Calu3 (cell line): ENCODE results near the gene ST6GALNAC3. TPM values are rescaled to one million over a fixed set of nuclear protein-coding genes. Genes with fewer than 3 reads are reported as not detected.
"Not testable (repeated sequence)": the region's sequence is repeated elsewhere in the genome, so short reads cannot be mapped to it uniquely, and the experiment has no call there.

Source experiments
- BruUV-seq: library from RNA; stranded (reverse); fragments of 400-500 nt; replicated peaks from 2 replicates; lab custom pipeline; 2021; lab: Mats Ljungman, UMichigan
- CTCF ChIA-PET: fragments of 300-600 bp; sonication (Branson Sonifier 250); formaldehyde crosslinking; loops from one replicate; lab custom pipeline; 2022; ENCODE audit warnings: antibody characterized with exemption; lab: Charles Lee
- DNase-seq: peaks from one replicate; pipeline ENCODE4 v3.0.0; 2022
- H3K27ac Mint-ChIP-seq: one replicate; pipeline ENCODE4 v1.8.0; 2022; ENCODE audit warnings: mixed read lengths; ENCODE audit not compliant: unreplicated experiment
- H3K27me3 Mint-ChIP-seq: one replicate; pipeline ENCODE4 v1.8.0; 2022; ENCODE audit warnings: mixed read lengths; ENCODE audit not compliant: unreplicated experiment
- H3K36me3 Mint-ChIP-seq: one replicate; pipeline ENCODE4 v1.8.0; 2022; ENCODE audit warnings: mild to moderate bottlenecking, moderate library complexity, mixed read lengths; ENCODE audit not compliant: insufficient read depth, unreplicated experiment
- H3K4me1 Mint-ChIP-seq: one replicate; pipeline ENCODE4 v1.8.0; 2022; ENCODE audit warnings: mild to moderate bottlenecking, low read depth, mixed read lengths; ENCODE audit not compliant: unreplicated experiment
- H3K4me3 Mint-ChIP-seq: one replicate; pipeline ENCODE4 v1.8.0; 2022; ENCODE audit warnings: mild to moderate bottlenecking, low read depth, moderate library complexity, mixed read lengths; ENCODE audit not compliant: unreplicated experiment
- H3K9me3 Mint-ChIP-seq: one replicate; pipeline ENCODE4 v1.8.0; 2022; ENCODE audit warnings: low read depth, mixed read lengths; ENCODE audit not compliant: unreplicated experiment
- intact Hi-C: fragments of 100-400 bp; cut with micrococcal nuclease; formaldehyde crosslinking; loops from one replicate; pipeline ENCODE4 v1.10.0; 2022; ENCODE audit not compliant: unreplicated experiment
- total RNA-seq: library from RNA; stranded (reverse); gene quantifications from 2 replicates; pipeline ENCODE4 v1.2.3, GENCODE V29; 2022
- TF ChIP-seq, protein P1 (sequence below): fragments of 200-600 bp; IDR thresholded peaks from one replicate; pipeline ENCODE4 v1.8.0; 2022; ENCODE audit warnings: antibody characterized with exemption; ENCODE audit not compliant: unreplicated experiment

Gene ST6GALNAC3
- total RNA-seq, 1 experiment from 2014 or later: 0.87 TPM

- H3K4me3 Mint-ChIP-seq: no peak overlapping the region
- intact Hi-C loops: no loop called here
- no peak for DNase-seq
- H3K4me1 Mint-ChIP-seq: no peaks in the 10 kb centered on the region
- no peak overlapping the region for H3K27ac Mint-ChIP-seq
- H3K9me3 Mint-ChIP-seq: no peaks in the 10 kb centered on the region
- TF ChIP-seq, protein P1, sequence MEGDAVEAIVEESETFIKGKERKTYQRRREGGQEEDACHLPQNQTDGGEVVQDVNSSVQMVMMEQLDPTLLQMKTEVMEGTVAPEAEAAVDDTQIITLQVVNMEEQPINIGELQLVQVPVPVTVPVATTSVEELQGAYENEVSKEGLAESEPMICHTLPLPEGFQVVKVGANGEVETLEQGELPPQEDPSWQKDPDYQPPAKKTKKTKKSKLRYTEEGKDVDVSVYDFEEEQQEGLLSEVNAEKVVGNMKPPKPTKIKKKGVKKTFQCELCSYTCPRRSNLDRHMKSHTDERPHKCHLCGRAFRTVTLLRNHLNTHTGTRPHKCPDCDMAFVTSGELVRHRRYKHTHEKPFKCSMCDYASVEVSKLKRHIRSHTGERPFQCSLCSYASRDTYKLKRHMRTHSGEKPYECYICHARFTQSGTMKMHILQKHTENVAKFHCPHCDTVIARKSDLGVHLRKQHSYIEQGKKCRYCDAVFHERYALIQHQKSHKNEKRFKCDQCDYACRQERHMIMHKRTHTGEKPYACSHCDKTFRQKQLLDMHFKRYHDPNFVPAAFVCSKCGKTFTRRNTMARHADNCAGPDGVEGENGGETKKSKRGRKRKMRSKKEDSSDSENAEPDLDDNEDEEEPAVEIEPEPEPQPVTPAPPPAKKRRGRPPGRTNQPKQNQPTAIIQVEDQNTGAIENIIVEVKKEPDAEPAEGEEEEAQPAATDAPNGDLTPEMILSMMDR: no peak
- BruUV-seq: no TSS peak
- H3K27me3 Mint-ChIP-seq: no peaks in the 10 kb centered on the region
- CTCF ChIA-PET: no interaction called here
- no peaks in the 10 kb centered on the region for H3K36me3 Mint-ChIP-seq
Observed at GRCh38 chr1:76335882-76336281, 261.3 kb downstream of the ST6GALNAC3 start.

DNA sequence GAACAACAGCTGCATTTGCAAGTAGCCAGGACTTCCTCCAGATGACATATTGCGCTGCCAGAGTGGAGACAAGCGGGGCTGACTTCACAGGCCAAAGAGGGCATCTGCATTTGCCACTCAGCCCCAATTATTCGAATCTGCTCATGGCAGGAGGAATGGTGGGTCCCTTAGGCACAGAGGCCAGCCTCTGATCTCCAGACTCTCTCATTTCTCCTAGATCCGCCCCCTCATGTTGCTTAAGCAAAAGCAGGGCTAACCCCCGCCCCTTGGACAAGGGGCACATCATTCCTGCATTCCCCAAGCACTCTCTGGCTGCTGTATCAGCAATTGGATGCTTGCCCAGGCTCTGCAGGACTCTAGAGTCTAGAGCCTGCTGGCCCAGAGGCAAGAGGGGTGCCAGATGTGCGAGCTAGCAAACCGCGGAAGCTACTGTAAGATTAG lies 262.4 kb downstream of the ST6GALNAC3 start:
- CTCF ChIA-PET: no interaction called here
- H3K27me3 Mint-ChIP-seq: no peaks in the 10 kb centered on the region
- H3K4me3 Mint-ChIP-seq: no peak overlapping the region
- H3K4me1 Mint-ChIP-seq: no peaks in the 10 kb centered on the region
- no peak for DNase-seq
- no TSS peak for BruUV-seq
- no peak overlapping the region for H3K27ac Mint-ChIP-seq
- no peaks in the 10 kb centered on the region for H3K36me3 Mint-ChIP-seq
- TF ChIP-seq, protein P1: no peak
- H3K9me3 Mint-ChIP-seq: no peaks in the 10 kb centered on the region
- intact Hi-C loops: no loop called here

DNA sequence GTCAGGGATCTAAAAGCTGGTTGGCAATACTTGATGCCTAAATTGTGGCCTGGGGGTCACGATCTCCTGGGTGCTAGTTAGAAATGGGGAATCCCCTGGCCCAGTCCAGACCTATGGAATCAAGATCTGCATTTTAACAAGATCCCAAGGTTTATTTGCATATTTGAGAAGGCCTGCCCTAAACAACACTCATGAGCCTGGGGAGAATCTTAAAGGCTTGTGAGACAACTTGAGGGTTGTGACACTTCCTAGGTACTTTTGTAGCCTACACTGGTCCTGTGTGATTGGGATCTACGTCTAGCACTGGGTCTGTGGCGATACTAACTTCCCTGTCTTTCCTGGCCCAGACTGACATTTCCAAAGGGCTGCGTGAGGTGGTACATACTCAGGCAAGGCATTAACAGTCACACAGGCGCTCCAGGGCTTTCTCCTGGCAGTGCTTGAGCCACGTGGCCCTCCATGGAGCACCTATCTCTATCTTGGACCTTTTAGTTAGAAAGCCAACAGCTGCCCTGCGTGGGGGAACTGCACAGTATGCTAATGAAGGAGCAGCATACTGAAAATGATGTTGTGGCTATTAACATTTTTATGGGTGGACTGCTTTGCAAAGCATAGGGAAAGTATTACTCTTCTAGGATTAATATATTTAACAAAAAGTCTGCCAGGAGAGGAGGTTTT lies 263.1 kb downstream of the ST6GALNAC3 start:
- no peaks in the 10 kb centered on the region for H3K4me1 Mint-ChIP-seq
- H3K9me3 Mint-ChIP-seq: no peaks in the 10 kb centered on the region
- H3K4me3 Mint-ChIP-seq: no peak overlapping the region
- BruUV-seq: no TSS peak
- H3K27ac Mint-ChIP-seq: no peak overlapping the region
- no peak for DNase-seq
- TF ChIP-seq, protein P1: no peak
- intact Hi-C loops: no loop called here
- no peaks in the 10 kb centered on the region for H3K36me3 Mint-ChIP-seq
- H3K27me3 Mint-ChIP-seq: no peaks in the 10 kb centered on the region
- CTCF ChIA-PET: no interaction called here

GRCh38 chr1:76340056-76340455 lies 265.5 kb downstream of the ST6GALNAC3 start:
- BruUV-seq: no TSS peak
- Mint-ChIP-seq H3K36me3 (no peaks in the 10 kb centered on the region), H3K4me3 (no peak overlapping the region), H3K27ac (no peak overlapping the region), H3K27me3 (no peaks in the 10 kb centered on the region), H3K9me3 (no peaks in the 10 kb centered on the region), H3K4me1 (no peaks in the 10 kb centered on the region)
- TF ChIP-seq, protein P1: no peak
- CTCF ChIA-PET: no interaction called here
- intact Hi-C loops: no loop called here
- no peak for DNase-seq

- BruUV-seq, H3K27ac Mint-ChIP-seq, H3K27me3 Mint-ChIP-seq, H3K36me3 Mint-ChIP-seq, H3K9me3 Mint-ChIP-seq, H3K4me1 Mint-ChIP-seq, DNase-seq, H3K4me3 Mint-ChIP-seq, intact Hi-C loops, CTCF ChIA-PET: not testable (repeated sequence)
Observed at GRCh38 chr1:76341816-76342215, 267.3 kb downstream of the ST6GALNAC3 start.
